ENCODE results near the gene FBXL2.

FBXL2 gene

DNA sequence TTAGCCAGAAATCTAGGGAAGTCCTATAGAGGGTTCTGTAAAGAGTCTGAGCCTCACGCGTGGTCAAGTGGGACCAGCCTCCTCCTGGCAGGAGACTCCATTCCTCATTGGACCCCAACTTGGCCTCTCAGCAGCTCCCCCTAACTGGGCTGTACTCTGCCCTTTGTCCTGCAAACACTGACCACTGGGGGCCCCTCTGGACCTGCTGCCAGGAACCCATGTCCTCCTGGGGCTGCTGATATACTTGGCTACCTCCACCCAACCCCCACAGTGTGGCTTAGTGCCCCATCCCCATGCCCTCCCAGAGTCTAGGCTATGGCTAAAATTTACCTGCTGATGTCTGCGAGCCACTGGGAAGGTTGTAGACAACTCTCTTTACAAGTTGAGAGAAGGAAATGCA is 100.2 kb downstream of the FBXL2 start:
- in situ Hi-C loops (cut with HindIII; ENCODE audit: low sequenced_read_pairs): no loop called here
- H3K4me3 ChIP-seq (ENCODE audit: low read depth, low read length): no peak overlapping the region
- TF ChIP-seq, protein P1, sequence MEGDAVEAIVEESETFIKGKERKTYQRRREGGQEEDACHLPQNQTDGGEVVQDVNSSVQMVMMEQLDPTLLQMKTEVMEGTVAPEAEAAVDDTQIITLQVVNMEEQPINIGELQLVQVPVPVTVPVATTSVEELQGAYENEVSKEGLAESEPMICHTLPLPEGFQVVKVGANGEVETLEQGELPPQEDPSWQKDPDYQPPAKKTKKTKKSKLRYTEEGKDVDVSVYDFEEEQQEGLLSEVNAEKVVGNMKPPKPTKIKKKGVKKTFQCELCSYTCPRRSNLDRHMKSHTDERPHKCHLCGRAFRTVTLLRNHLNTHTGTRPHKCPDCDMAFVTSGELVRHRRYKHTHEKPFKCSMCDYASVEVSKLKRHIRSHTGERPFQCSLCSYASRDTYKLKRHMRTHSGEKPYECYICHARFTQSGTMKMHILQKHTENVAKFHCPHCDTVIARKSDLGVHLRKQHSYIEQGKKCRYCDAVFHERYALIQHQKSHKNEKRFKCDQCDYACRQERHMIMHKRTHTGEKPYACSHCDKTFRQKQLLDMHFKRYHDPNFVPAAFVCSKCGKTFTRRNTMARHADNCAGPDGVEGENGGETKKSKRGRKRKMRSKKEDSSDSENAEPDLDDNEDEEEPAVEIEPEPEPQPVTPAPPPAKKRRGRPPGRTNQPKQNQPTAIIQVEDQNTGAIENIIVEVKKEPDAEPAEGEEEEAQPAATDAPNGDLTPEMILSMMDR (IDR thresholded peaks at IDR 0.05; ENCODE audit: low read depth, low read length, missing control alignments): no peak
- no peak for DNase-seq (ENCODE audit: low read depth)

- no peak for DNase-seq (ENCODE audit: low read depth)
- in situ Hi-C loops (cut with HindIII; ENCODE audit: low sequenced_read_pairs): no loop called here
- TF ChIP-seq, protein P1 (IDR thresholded peaks at IDR 0.05; ENCODE audit: low read depth, low read length, missing control alignments): no peak
- H3K4me3 ChIP-seq (ENCODE audit: low read depth, low read length): no peak overlapping the region
Measured at GRCh38 chr3:33377931-33378330, 100.7 kb downstream of the FBXL2 start.

DNA sequence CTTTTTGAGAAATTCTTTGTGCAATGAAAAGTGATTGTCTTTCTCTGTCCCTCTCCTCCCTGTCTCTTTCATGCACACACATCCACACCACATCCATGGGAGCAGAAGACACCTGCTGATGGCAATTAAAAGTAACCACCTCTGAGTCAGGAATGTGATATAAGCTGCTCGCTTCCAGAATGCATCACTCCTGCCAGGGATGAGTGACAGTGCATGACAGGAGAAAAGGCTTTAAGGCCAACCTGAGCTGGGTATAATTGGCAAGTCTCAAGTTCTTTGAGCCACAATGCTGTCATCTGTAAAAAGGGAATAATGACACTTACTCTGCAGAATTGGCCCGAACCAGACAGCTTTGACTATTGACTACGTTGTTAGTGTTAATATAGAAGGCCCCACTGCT is 103.4 kb downstream of the FBXL2 start:
- TF ChIP-seq, protein P1 (IDR thresholded peaks at IDR 0.05; ENCODE audit: low read depth, low read length, missing control alignments): no peak
- no peak overlapping the region for H3K4me3 ChIP-seq (ENCODE audit: low read depth, low read length)
- in situ Hi-C loops (cut with HindIII; ENCODE audit: low sequenced_read_pairs): no loop called here
- DNase-seq (ENCODE audit: low read depth): no peak

- in situ Hi-C loops (cut with HindIII; ENCODE audit: low sequenced_read_pairs): no loop called here
- TF ChIP-seq, protein P1 (IDR thresholded peaks at IDR 0.05; ENCODE audit: low read depth, low read length, missing control alignments): no peak
- no peak for DNase-seq (ENCODE audit: low read depth)
- no peak overlapping the region for H3K4me3 ChIP-seq (ENCODE audit: low read depth, low read length)
Measured at GRCh38 chr3:33383951-33384350, 106.7 kb downstream of the FBXL2 start.

DNA sequence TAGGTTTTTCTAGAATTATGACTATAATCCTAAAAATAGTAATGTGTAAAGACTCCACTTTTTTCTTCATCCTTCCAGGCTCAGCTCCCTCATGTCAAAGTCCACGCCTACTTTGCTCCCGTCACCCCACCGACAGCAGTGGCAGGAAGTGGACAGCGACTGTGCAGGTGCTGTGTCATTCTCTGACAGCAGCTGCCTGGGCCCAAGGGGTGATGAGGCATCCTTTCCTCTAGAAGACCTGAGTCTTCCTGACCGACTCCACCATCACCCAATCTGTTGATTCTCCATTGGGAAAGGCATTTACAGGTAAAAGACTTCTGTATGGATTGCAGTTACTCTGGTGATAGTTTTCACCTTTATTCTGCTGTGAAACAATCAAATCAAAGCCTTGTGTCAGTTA is 108.2 kb downstream of the FBXL2 start:
- in situ Hi-C loops (cut with HindIII; ENCODE audit: low sequenced_read_pairs): no loop called here
- no peak for DNase-seq (ENCODE audit: low read depth)
- TF ChIP-seq, protein P1 (IDR thresholded peaks at IDR 0.05; ENCODE audit: low read depth, low read length, missing control alignments): no peak

DNA sequence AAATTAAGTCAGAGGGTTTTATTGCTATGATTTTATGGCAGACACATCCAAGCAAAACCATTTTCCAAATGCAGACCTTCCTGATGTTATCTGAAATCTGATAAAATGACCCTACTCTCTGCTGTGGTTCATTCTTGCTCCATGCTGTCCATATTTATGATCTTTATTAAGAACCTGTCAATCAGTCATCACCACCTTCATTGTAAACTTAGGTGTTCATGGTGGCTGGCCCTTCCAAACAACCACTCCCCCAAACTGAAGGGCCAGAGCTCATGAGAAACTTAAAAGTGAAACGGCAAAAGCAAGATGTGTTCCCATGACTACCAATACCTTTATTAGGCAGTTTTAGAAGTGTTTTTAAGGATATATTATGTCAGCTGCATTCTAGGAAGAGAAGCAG is 109.4 kb downstream of the FBXL2 start:
- in situ Hi-C loops (cut with HindIII; ENCODE audit: low sequenced_read_pairs): no loop called here
- TF ChIP-seq, protein P1 (IDR thresholded peaks at IDR 0.05; ENCODE audit: low read depth, low read length, missing control alignments): no peak
- H3K4me3 ChIP-seq (ENCODE audit: low read depth, low read length): no peak overlapping the region
- no peak for DNase-seq (ENCODE audit: low read depth)

More for the DNA sequence above, 108.2 kb downstream of the FBXL2 start:
- no peak overlapping the region for H3K4me3 ChIP-seq (ENCODE audit: low read depth, low read length)

Data from astrocyte of the cerebellum (primary cell).